GM19238 (cell line): Measurements from ENCODE around the gene EPHA2.
"Not testable (repeated sequence)": the region's sequence is repeated elsewhere in the genome, so short reads cannot be mapped to it uniquely, and the experiment has no call there.

ENCODE experiments used
- DNase-seq: peaks from one replicate; pipeline ENCODE4 v3.0.0; 2011; ENCODE audit warnings: low spot score; ENCODE audit not compliant: insufficient read length

Gene EPHA2

GRCh38 chr1:16155537-16156410, at the start of gene EPHA2:
EPHA2 (minus strand) TSS chr1:16156069; CDS start chr1:16155932, 137 bp downstream.
- DNase-seq: no peak

- DNase-seq: no peak
Measured at GRCh38 chr1:16205334-16205671, 49.4 kb upstream of the EPHA2 start.

GRCh38 chr1:16204634-16205333, 48.9 kb upstream of the EPHA2 start:
- DNase-seq: no peak

DNA sequence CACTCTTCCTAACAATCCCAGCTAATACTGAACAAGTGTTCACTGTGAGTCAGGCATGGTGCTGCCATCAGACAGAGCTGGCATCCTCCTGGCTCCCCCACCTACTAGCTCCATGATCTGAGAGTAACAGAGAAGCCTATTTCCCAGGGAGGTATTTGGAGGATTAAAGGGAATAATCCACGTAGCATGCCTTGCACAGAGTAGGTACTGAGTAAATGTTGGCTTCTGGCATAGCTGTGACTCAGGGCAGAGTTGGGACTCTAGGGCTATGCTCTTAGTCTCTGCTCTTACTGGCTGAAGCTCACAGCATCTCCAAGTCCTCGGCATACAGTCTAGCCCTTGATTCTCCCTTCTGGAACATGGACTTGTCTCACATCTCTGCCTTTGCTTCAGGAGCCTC, 48.3 kb upstream of the EPHA2 start:
- DNase-seq: no peak

DNA sequence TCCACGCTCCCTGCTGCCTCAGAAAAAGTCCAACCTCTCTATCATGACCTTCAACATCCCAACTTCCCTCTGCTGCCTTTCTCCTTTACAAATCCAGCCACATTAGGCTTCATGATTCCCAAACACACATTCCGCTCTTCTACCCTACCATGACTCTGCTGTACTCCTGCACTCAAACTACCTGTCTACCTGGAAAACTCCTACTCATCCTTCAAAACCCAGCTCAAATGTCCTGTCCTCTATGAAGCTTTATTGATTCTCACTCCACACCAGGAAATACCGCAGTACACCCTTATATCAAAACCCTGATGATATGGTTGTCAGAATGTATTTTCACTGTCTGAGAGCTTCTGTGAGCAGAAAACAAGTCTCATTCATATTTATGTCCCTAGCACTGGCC, 47.7 kb upstream of the EPHA2 start:
- DNase-seq: no peak

- DNase-seq: no peak
Measured at GRCh38 chr1:16202281-16203210, 46.7 kb upstream of the EPHA2 start.

DNA sequence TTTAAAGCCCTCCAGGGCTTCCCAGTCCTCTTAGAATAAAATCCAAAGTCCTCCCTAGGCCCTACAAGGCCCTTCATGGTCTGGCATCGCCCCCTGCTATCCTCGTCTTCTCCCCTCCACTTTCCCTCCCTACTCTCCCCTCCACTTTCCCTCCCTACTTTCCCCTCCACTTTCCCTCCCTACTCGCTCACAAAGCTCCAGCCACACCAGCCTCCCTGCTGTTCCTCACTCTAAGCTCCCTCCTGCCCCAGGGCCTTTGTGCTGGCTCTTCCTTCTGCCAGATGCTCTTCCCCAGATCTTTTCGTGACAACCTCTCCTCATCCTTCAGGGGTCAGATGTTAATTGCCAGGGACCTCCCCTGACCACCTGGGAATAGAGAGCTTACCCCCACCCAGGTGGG, 43.8 kb upstream of the EPHA2 start:
- no peak for DNase-seq

DNA sequence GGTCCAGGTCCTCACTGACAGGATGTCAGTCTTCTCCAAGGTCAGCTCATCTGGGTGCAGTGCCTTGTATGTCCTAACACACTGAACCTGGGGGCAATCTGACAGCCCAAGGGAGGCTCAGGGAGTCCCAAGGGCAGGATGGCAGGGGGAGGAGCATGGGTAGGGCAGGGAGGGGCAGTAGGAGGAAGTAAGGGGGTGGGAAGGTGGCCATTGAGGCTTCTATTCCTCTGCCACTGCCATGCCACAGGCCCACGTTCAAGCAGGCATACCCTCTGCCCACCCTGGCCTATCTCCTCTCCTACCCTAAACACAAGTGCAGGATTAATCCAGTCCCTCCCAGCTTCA, 43.3 kb upstream of the EPHA2 start:
- no peak for DNase-seq

DNA sequence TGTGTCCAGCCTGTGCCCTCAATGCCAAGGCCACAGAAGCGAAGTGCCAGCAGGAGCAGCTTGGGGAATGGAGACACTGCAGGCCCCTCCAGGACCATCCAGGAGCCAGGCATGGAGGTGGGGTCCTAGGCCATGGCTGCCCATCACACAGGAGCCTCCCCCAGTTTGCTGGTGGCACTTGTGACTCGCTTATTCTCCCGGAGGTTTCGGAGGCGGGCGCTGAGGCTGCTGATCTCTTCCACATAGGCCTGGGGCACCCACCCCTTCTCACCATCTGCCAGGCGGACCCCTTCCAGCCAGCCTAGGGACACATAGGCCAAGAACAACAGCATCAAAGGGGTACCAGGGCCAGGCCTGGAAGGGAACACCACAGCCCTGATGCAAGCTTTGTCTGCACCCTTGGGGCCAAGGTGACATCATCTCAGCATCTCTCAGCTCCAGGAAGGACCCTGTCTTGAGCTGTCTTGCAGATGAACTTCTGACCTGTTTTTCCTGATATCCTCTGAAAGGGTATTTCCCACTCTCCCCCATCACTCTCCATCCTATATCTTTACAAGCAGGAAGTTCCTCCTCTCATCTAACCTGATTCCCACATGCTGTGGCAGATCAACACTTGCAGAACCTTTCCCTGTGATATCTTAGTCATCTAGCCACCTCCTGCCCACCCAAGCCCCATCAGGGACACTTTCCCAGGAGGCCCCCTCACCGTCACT, 42.7 kb upstream of the EPHA2 start:
- no peak for DNase-seq

- DNase-seq: no peak
Measured at GRCh38 chr1:16196874-16197273, 41.0 kb upstream of the EPHA2 start.

DNA sequence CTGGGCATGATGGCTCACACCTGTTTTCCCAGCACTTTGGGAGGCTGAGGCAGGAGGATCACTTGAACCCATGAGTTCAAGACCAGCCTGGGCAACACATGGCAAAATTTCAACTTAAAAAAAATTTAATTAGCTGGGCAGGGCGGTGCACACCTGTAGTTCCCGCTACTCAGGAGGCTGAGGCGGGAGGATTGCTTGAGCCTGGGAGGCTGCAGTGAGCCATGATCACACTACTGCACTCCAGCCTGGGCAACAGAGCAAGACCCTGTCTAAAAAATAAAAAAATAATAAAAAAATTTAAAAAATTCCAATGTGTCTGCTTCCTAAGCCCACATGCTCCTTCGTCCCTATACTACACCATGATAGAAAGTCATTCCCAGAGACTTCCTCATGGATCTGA, 40.3 kb upstream of the EPHA2 start:
- DNase-seq: not testable (repeated sequence)

DNA sequence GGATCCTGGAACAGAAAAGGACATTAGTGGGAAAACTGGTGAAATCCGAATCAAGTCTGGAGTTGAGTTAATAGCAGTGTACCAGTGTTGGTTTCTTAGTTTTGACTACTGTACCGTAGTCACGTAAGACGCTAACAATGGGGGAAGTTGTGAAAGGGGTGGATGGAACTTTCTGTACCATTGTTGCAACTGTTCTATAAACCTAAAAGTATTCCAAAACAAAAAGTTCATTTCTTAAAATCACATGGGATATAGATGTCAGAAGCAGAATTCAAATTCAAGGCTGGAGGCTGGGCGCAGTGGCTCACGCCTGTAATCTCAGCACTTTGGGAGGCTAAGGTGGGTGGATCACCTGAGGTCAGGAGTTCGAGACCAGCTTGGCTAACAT, 39.6 kb upstream of the EPHA2 start:
- DNase-seq: no peak

- no peak for DNase-seq
Measured at GRCh38 chr1:16191916-16192546, 36.2 kb upstream of the EPHA2 start.

- no peak for DNase-seq
Measured at GRCh38 chr1:16191309-16191708, 35.4 kb upstream of the EPHA2 start.

DNA sequence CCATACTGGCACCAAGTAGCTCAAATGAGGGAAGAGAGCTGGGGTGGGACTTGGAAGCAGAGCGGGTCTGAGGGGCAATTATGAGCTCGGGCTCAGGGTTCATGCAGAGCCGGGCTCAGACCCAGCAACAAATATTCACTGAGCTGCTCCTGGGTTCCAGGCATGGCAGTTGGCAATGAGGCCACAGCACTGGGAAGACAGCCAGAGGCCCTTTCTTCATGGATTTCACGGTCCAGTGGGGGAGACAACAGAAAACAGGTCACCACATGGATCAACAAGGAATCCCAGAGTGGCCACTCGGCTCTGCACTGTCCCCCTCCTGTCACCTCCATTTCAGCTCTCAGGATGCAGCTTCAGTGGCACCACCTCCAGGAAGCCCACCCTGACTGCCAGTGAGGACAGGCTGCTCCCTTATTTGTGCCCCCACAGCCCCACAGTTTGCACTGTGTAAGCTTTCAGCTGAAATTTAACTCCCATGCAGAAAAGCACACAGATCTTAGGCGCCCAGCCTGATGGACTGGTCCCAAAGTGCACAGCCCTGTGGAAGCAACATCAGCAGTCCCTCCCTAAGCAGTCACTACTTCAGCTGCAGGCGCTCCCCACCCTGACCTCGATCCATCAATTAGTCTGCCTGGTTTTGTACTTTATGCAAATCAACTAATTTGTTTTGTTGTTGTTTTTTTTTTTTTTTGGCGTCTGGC, 34.2 kb upstream of the EPHA2 start:
- no peak for DNase-seq

DNA sequence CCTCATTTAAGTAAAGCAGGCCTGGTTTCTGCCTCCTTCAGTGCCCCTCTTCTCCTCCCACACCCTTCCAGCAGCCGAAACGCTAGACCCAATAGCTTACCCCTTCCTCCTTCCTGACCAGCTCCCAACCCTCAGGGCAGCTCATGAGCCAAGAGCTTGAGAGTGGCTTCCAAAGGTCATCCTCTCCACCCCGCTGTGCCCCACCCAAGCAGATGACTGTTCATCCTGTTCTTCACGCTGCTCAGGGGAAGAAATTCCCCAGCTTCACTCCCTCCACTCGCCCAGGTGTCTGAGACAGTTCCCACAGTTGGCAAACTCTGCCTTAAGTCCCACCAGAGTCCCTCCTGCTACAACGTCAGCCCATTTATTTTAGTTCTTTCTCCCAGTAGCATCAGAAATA, 33.1 kb upstream of the EPHA2 start:
- no peak for DNase-seq

- DNase-seq: peak; percentile 80
Measured at GRCh38 chr1:16187748-16188401, 32.0 kb upstream of the EPHA2 start.

DNA sequence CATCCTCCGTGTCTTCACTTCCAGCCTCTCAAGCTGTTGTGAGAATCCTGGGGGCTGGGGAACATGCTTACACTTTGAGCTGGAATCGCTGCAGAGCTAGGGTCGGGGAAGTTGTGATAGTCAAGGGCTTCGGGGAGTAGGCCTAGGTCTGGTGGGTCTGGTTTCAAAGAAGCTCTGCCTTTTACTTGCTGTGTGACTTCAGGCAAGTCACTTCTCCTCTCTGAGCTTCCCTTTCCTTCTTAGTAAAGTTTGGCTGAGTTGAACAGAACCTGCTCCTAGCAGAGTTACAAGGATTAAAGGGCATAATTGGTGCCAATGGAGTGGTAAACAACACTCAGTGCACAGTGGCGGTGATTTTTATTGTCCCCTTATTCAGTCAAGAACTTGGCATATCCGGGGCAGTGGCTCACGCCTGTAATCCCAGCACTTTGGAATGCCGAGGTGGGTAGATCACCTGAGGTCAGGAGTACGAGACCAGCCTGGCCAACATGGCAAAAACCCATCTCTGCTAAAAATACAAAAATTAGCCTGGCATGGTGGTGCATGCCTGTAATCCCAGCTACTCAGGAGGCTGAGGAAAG, 30.9 kb upstream of the EPHA2 start:
- DNase-seq: no peak

GRCh38 chr1:16184557-16185303, 28.9 kb upstream of the EPHA2 start:
- DNase-seq: no peak
